SK-N-SH (cell line): ENCODE measurements around the gene TGOLN2. TPM values are rescaled to one million over a fixed set of nuclear protein-coding genes. Genes with fewer than 3 reads are reported as not detected.

Source experiments
- CTCF ChIA-PET: fragments of 300-600, 350-600 bp; formaldehyde crosslinking; extraction: SDS; loops from one replicate; lab custom pipeline; 2021; lab: Yijun Ruan, JAX
- POLR2A ChIA-PET: fragments of 350-600 bp; sonication (Branson Sonifier 250); formaldehyde crosslinking; extraction: SDS; loops from one replicate; lab custom pipeline; 2020; ENCODE audit warnings: antibody characterized with exemption, inconsistent platforms; lab: Yijun Ruan, JAX
- DNase-seq: peaks from one replicate; pipeline ENCODE4 v3.0.0; 2012
- H2AFZ ChIP-seq: fragments of 200-600 bp; sonication (generic); 2 replicates; pipeline ENCODE4 v1.8.1; 2016; ENCODE audit warnings: antibody characterized with exemption, mild to moderate bottlenecking, low read depth
- H3F3A ChIP-seq: fragments of 200-600 bp; sonication (generic); replicated peaks from 2 replicates; pipeline ENCODE3; 2016; ENCODE audit warnings: antibody characterized with exemption, mild to moderate bottlenecking; ENCODE audit not compliant: insufficient read depth
- H3K27ac ChIP-seq, 2 experiments: fragments of 200-500 bp in 1 of 2; fragments of 200-600 bp in 1 of 2; sonication (Bioruptor generic) in 1 of 2; sonication (generic), shearing (Covaris generic) in 1 of 2; 2 replicates each; pipeline versions ENCODE4 v1.5.1 to v1.6.1; 2014 to 2016; ENCODE audit warnings: low read depth in 2 of 2, inconsistent platforms in 1 of 2, low read length in 1 of 2, mild to moderate bottlenecking in 1 of 2, mixed read lengths in 1 of 2
- H3K27me3 ChIP-seq: fragments of 200-600 bp; sonication (generic), shearing (Covaris generic); 2 replicates; pipeline ENCODE4 v1.6.1; 2016; ENCODE audit warnings: mixed run types; ENCODE audit not compliant: insufficient read depth
- H3K36me3 ChIP-seq, 2 experiments: fragments of 200-500 bp in 1 of 2; fragments of 200-600 bp in 1 of 2; sonication (Bioruptor generic) in 1 of 2; sonication (generic) in 1 of 2; replicated peaks in 1 of 2; 2 replicates each; pipeline versions ENCODE3 to v1.5.1; 2014 to 2016; ENCODE audit warnings: low read length in 1 of 2, mild to moderate bottlenecking in 1 of 2; ENCODE audit not compliant: insufficient read depth in 2 of 2, control insufficient read depth in 1 of 2
- H3K4me1 ChIP-seq, 2 experiments: fragments of 200-500 bp in 1 of 2; fragments of 200-600 bp in 1 of 2; sonication (Bioruptor generic) in 1 of 2; sonication (generic), shearing (Covaris generic) in 1 of 2; 2 replicates each; pipeline versions ENCODE4 v1.5.1 to v1.6.1; 2014 to 2016; ENCODE audit warnings: low read depth in 1 of 2, low read length in 1 of 2, mixed run types in 1 of 2; ENCODE audit not compliant: insufficient read depth in 2 of 2, control insufficient read depth in 1 of 2
- H3K4me2 ChIP-seq: fragments of 200-600 bp; sonication (generic), shearing (Covaris generic); 2 replicates; pipeline ENCODE4 v1.6.1; 2017; ENCODE audit warnings: mixed run types
- H3K4me3 ChIP-seq, 2 experiments: fragments of 200-500 bp in 1 of 2; fragments of 200-600 bp in 1 of 2; sonication (Bioruptor generic) in 1 of 2; sonication (generic), shearing (Covaris generic) in 1 of 2; 2 replicates each; pipeline versions ENCODE4 v1.5.1 to v1.8.1; 2014 to 2016; ENCODE audit warnings: low read depth in 2 of 2, inconsistent platforms in 1 of 2, low read length in 1 of 2, mild to moderate bottlenecking in 1 of 2, mixed read lengths in 1 of 2, moderate library complexity in 1 of 2
- H3K79me2 ChIP-seq: fragments of 200-600 bp; sonication (generic); 2 replicates; pipeline ENCODE4 v1.8.1; 2017; ENCODE audit warnings: mild to moderate bottlenecking; ENCODE audit not compliant: insufficient read depth
- H3K9ac ChIP-seq: fragments of 200-600 bp; sonication (generic); 2 replicates; pipeline ENCODE4 v1.6.1; 2017; ENCODE audit warnings: mixed run types
- H3K9me2 ChIP-seq: fragments of 200-600 bp; sonication (generic); 2 replicates; pipeline ENCODE4 v1.6.1; 2017; ENCODE audit warnings: mixed run types
- H3K9me3 ChIP-seq: fragments of 200-600 bp; sonication (generic); 2 replicates; pipeline ENCODE4 v1.6.1; 2017; ENCODE audit warnings: mixed run types, mild to moderate bottlenecking, moderate library complexity
- H4K20me1 ChIP-seq: fragments of 200-600 bp; sonication (generic); 2 replicates; pipeline ENCODE4 v1.6.1; 2017; ENCODE audit warnings: mild to moderate bottlenecking, mixed run types; ENCODE audit not compliant: insufficient read depth
- CHD2 ChIP-seq: fragments of 150-350 bp; IDR thresholded peaks from 2 replicates; pipeline ENCODE4 v1.6.1; 2018; ENCODE audit warnings: low read length; ENCODE audit not compliant: partially characterized antibody
- ELF1 ChIP-seq: IDR thresholded peaks from 2 replicates; pipeline ENCODE4 v1.4.0; 2012
- FOSL2 ChIP-seq: IDR thresholded peaks from 2 replicates; pipeline ENCODE4 v1.4.0; 2012; ENCODE audit warnings: low read depth, mild to moderate bottlenecking, moderate library complexity, borderline replicate concordance
- GABPA ChIP-seq: IDR thresholded peaks from 2 replicates; pipeline ENCODE4 v1.4.0; 2012; ENCODE audit warnings: low read depth, mild to moderate bottlenecking
- GATA2 ChIP-seq: sonication (generic); formaldehyde crosslinking; IDR thresholded peaks from 2 replicates; pipeline ENCODE4 v1.5.0; 2020; ENCODE audit warnings: mild to moderate bottlenecking, missing genetic modification reagents
- JUND ChIP-seq: IDR thresholded peaks from 2 replicates; pipeline ENCODE4 v1.4.0; 2012
- MEF2A ChIP-seq: IDR thresholded peaks from 2 replicates; pipeline ENCODE4 v1.4.0; 2012; ENCODE audit warnings: low read depth, borderline replicate concordance
- MXI1 ChIP-seq: IDR thresholded peaks from 2 replicates; pipeline ENCODE4 v1.6.1; 2012; ENCODE audit warnings: mild to moderate bottlenecking, low read depth, low read length, improper control_type of control experiment
- POLR2AphosphoS5 ChIP-seq: IDR thresholded peaks from 2 replicates; pipeline ENCODE4 v1.6.1; 2012; ENCODE audit warnings: low read depth, low read length
- RAD21 ChIP-seq: IDR thresholded peaks from 2 replicates; pipeline ENCODE4 v1.6.1; 2012; ENCODE audit warnings: mild to moderate bottlenecking, low read length
- RXRA ChIP-seq: IDR thresholded peaks from 2 replicates; pipeline ENCODE4 v1.4.0; 2012; ENCODE audit warnings: low read depth, mild to moderate bottlenecking, borderline replicate concordance
- SIN3A ChIP-seq: IDR thresholded peaks from 2 replicates; pipeline ENCODE4 v1.6.1; 2012; ENCODE audit warnings: low read depth, mild to moderate bottlenecking, low read length, moderate library complexity, borderline replicate concordance
- TAF1 ChIP-seq: IDR thresholded peaks from 2 replicates; pipeline ENCODE4 v1.6.1; 2012; ENCODE audit warnings: low read depth, mild to moderate bottlenecking, low read length, moderate library complexity, borderline replicate concordance
- YY1 ChIP-seq: IDR thresholded peaks from 2 replicates; pipeline ENCODE4 v1.4.0; 2012; ENCODE audit warnings: low read depth, mild to moderate bottlenecking
- whole genome bisulfite sequencing: methylation state at CpG from one replicate; pipeline ENCODE4 v1.1.6; 2017; ENCODE audit warnings: low lambda C conversion rate; 5-methylcytosine and 5-hydroxymethylcytosine counted together
- polyA plus RNA-seq, 3 experiments: library from polyadenylated mRNA; depleted of rRNA; stranded (reverse); fragments of >200 nt; gene quantifications; 2 replicates each; pipeline ENCODE4 v1.2.3, GENCODE V29; 2012
- TF ChIP-seq, protein P1 (sequence below): fragments of 150-350 bp; IDR thresholded peaks from 2 replicates; pipeline ENCODE4 v1.6.1; 2017; ENCODE audit warnings: antibody characterized with exemption, low read length, low read depth, borderline replicate concordance
- TF ChIP-seq, protein P2 (sequence below): fragments of 150-350 bp; IDR thresholded peaks from 2 replicates; pipeline ENCODE4 v1.6.1; 2016; ENCODE audit warnings: mild to moderate bottlenecking, low read depth, low read length
- TF ChIP-seq, protein P3 (sequence below): IDR thresholded peaks from 2 replicates; pipeline ENCODE4 v1.6.1; 2012; ENCODE audit warnings: mild to moderate bottlenecking, low read depth, low read length, moderate library complexity

Gene TGOLN2
- polyA plus RNA-seq, 1 of the 3 experiments (the other 2 are of a cell fraction), result 138 TPM

GRCh38 chr2:85371045-85371444 lies 43.3 kb upstream of the TGOLN2 start:
- Histone ChIP-seq H3F3A (no peaks in the 10 kb centered on the region), H3K9me3 (no peaks in the 10 kb centered on the region), H3K27me3 (no peaks in the 10 kb centered on the region), H2AFZ (no peak overlapping the region), H3K4me3 (no peak overlapping the region), H3K9ac (no peak overlapping the region), H3K9me2 (no peaks in the 10 kb centered on the region), H4K20me1 (no peaks in the 10 kb centered on the region), H3K4me1 (no peaks in the 10 kb centered on the region), H3K36me3 (peaks cover 0 to 18% of the 10 kb centered on the region in 2 experiments), H3K79me2 (no peaks in the 10 kb centered on the region), H3K4me2 (no peak overlapping the region), H3K27ac (no peak overlapping the region)
- DNase-seq, result no peak
- no peak for TF ChIP-seq ELF1
- TF ChIP-seq RAD21, result no peak
- no peak for TF ChIP-seq POLR2AphosphoS5
- no peak for TF ChIP-seq MEF2A
- TF ChIP-seq SIN3A, result no peak
- ChIA-PET POLR2A (no interaction called here), CTCF (interaction anchor here (0.9 to 1.8 kb wide), 4 partner anchors 22 to 334 kb away, joined by 3 to 5 read pairs (median 3); no protein-coding TSS in a partner anchor)
- 96% methylated on average over 9 of the region's 11 CpGs for WGBS

DNA sequence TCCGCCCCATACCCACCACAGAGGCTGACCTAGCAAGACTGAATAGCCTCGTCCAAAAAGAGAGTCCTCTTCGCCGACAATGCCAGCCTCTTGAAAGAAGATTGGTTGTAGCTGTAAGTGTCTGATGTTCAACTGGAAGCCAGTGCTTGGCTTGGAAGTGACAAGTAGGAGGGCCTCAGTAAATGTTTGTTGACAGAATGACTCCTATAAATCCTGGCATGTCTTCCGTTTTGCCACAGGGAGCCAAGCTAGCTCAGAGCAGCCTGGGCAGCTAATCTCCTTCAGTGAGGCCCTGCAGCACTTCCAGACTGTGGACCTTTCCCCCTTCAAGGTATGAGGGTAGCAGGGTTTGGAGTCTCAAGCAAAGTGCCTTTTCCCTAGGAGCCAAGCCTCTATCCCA lies 41.7 kb upstream of the TGOLN2 start:
- H2AFZ ChIP-seq, result no peak overlapping the region
- H3K27ac ChIP-seq, result no peak overlapping the region
- CTCF ChIA-PET, result interaction anchor here (0.5 to 1.3 kb wide), 2 partner anchors 16 to 29 kb away, joined by 3 read pairs; no protein-coding TSS in a partner anchor
- no peaks in the 10 kb centered on the region for H3K27me3 ChIP-seq
- H3K9ac ChIP-seq, result no peak overlapping the region
- no peaks in the 10 kb centered on the region for H3K4me1 ChIP-seq
- POLR2A ChIA-PET, result no interaction called here
- WGBS, result 88% methylated on average over 5 of the region's 5 CpGs
- H3K4me2 ChIP-seq, result no peak overlapping the region
- no peaks in the 10 kb centered on the region for H3F3A ChIP-seq
- H3K4me3 ChIP-seq, result no peak overlapping the region
- no peaks in the 10 kb centered on the region for H3K79me2 ChIP-seq
- DNase-seq, result no peak
- no peaks in the 10 kb centered on the region for H3K9me3 ChIP-seq
- no peaks in the 10 kb centered on the region for H3K9me2 ChIP-seq
- TF ChIP-seq RXRA, result no peak
- TF ChIP-seq GATA2 (CRISPR knock-in tag), result no peak
- TF ChIP-seq MXI1, result no peak
- TF ChIP-seq, protein P1, sequence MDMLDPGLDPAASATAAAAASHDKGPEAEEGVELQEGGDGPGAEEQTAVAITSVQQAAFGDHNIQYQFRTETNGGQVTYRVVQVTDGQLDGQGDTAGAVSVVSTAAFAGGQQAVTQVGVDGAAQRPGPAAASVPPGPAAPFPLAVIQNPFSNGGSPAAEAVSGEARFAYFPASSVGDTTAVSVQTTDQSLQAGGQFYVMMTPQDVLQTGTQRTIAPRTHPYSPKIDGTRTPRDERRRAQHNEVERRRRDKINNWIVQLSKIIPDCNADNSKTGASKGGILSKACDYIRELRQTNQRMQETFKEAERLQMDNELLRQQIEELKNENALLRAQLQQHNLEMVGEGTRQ, result no peak
- no peak for TF ChIP-seq JUND
- TF ChIP-seq YY1, result no peak
- no peak for TF ChIP-seq RAD21
- no peak for TF ChIP-seq FOSL2
- no peak for TF ChIP-seq TAF1
- no peak for TF ChIP-seq GABPA
- TF ChIP-seq, protein P2, sequence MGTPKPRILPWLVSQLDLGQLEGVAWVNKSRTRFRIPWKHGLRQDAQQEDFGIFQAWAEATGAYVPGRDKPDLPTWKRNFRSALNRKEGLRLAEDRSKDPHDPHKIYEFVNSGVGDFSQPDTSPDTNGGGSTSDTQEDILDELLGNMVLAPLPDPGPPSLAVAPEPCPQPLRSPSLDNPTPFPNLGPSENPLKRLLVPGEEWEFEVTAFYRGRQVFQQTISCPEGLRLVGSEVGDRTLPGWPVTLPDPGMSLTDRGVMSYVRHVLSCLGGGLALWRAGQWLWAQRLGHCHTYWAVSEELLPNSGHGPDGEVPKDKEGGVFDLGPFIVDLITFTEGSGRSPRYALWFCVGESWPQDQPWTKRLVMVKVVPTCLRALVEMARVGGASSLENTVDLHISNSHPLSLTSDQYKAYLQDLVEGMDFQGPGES, result no peak
- no peak for TF ChIP-seq CHD2
- TF ChIP-seq SIN3A, result no peak
- TF ChIP-seq, protein P3, sequence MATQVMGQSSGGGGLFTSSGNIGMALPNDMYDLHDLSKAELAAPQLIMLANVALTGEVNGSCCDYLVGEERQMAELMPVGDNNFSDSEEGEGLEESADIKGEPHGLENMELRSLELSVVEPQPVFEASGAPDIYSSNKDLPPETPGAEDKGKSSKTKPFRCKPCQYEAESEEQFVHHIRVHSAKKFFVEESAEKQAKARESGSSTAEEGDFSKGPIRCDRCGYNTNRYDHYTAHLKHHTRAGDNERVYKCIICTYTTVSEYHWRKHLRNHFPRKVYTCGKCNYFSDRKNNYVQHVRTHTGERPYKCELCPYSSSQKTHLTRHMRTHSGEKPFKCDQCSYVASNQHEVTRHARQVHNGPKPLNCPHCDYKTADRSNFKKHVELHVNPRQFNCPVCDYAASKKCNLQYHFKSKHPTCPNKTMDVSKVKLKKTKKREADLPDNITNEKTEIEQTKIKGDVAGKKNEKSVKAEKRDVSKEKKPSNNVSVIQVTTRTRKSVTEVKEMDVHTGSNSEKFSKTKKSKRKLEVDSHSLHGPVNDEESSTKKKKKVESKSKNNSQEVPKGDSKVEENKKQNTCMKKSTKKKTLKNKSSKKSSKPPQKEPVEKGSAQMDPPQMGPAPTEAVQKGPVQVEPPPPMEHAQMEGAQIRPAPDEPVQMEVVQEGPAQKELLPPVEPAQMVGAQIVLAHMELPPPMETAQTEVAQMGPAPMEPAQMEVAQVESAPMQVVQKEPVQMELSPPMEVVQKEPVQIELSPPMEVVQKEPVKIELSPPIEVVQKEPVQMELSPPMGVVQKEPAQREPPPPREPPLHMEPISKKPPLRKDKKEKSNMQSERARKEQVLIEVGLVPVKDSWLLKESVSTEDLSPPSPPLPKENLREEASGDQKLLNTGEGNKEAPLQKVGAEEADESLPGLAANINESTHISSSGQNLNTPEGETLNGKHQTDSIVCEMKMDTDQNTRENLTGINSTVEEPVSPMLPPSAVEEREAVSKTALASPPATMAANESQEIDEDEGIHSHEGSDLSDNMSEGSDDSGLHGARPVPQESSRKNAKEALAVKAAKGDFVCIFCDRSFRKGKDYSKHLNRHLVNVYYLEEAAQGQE, result no peak
- peaks cover 0 to 18% of the 10 kb centered on the region in 2 experiments for H3K36me3 ChIP-seq
- no peaks in the 10 kb centered on the region for H4K20me1 ChIP-seq
